Measurements from ENCODE around the gene RASGEF1B.

GRCh38 chr4:81481151-81481550 is 9.4 kb upstream of the RASGEF1B start:
- TF ChIP-seq NFIC (IDR thresholded peaks at IDR 0.05; ENCODE audit: low read length) (no peak), POLR2A (IDR thresholded peaks at IDR 0.05; ENCODE audit: insufficient read depth in 1 of 2, low read depth in 2 of 2, low read length in 2 of 2) (no peak)

All from HepG2 (cell line).